ENCODE data around the gene ERVH48-1. TPM values are rescaled to one million over a fixed set of nuclear protein-coding genes. Genes with fewer than 3 reads are reported as not detected.
A peak's percentile ranks its signal among the peaks of the same experiment; 100 is the strongest.
"Not testable (repeated sequence)": the region's sequence is repeated elsewhere in the genome, so short reads cannot be mapped to it uniquely, and the experiment has no call there.

ERVH48-1 gene
- total and polyA plus RNA-seq, 11 donors = 0.08 TPM; not detected in 10

GRCh38 chr21:42878678-42878992 is 46.8 kb downstream of the ERVH48-1 start:
- peak overlapping the region; percentile 15 to 94 (median 85) for H3K27ac ChIP-seq
- no peak for DNase-seq
- WGBS, 4 donors = 0 to 2% (median 1%) methylated on average over 14 to 15 of the region's 15 CpGs
- intact Hi-C loops (cut with DNase I) = no loop called here
- no peak for TF ChIP-seq CTCF (IDR thresholded peaks at IDR 0.05)
- TF ChIP-seq POLR2A (IDR thresholded peaks at IDR 0.05) = no peak
- H3K4me1 ChIP-seq = peaks cover 4 to 21% (median 15%) of the 10 kb centered on the region in 12 donors
- peak in 1 of 4 donors; percentile 6 for ATAC-seq
- peaks cover 0 to 34% (median 26%) of the 10 kb centered on the region in 9 donors for H3K36me3 ChIP-seq
- no peaks in the 10 kb centered on the region for H3K27me3 ChIP-seq
- peak overlapping the region; percentile 71 to 100 (median 88) for H3K4me3 ChIP-seq
- H3K9me3 ChIP-seq = no peaks in the 10 kb centered on the region

- H3K27me3 ChIP-seq; DNase-seq; H3K27ac ChIP-seq; H3K4me3 ChIP-seq; ATAC-seq; H3K9me3 ChIP-seq; intact Hi-C loops (cut with DNase I): not testable (repeated sequence)
- H3K36me3 ChIP-seq = peaks cover 0 to 62% (median 54%) of the 10 kb centered on the region in 9 donors
- peaks cover 4 to 21% (median 15%) of the 10 kb centered on the region in 12 donors for H3K4me1 ChIP-seq
- WGBS, 4 donors = 77 to 89% (median 86%) methylated on average over 10 of the region's 10 CpGs
Measured at GRCh38 chr21:42875811-42876210, 49.6 kb downstream of the ERVH48-1 start.

GRCh38 chr21:42873096-42873495 is 52.3 kb downstream of the ERVH48-1 start:
- ATAC-seq (no peak), DNase-seq (no peak)
- H3K27ac ChIP-seq = no peak overlapping the region
- no peak for TF ChIP-seq CTCF (IDR thresholded peaks at IDR 0.05)
- no peak for TF ChIP-seq POLR2A (IDR thresholded peaks at IDR 0.05)
- no peaks in the 10 kb centered on the region for H3K27me3 ChIP-seq
- intact Hi-C loops (cut with DNase I) = no loop called here
- H3K4me3 ChIP-seq = no peak overlapping the region
- H3K9me3 ChIP-seq = no peaks in the 10 kb centered on the region
- H3K4me1 ChIP-seq = peaks cover 0 to 7% (median 4%) of the 10 kb centered on the region in 12 donors
- 77 to 88% (median 83%) methylated on average over 4 to 7 of the region's 7 CpGs for WGBS, 4 donors
- H3K36me3 ChIP-seq = peaks cover 0 to 86% (median 77%) of the 10 kb centered on the region in 9 donors

- Histone ChIP-seq H3K4me3 (no peak overlapping the region), H3K36me3 (peaks cover 0 to 70% (median 51%) of the 10 kb centered on the region in 9 donors), H3K27ac (no peak overlapping the region), H3K9me3 (no peaks in the 10 kb centered on the region), H3K27me3 (no peaks in the 10 kb centered on the region), H3K4me1 (peaks cover 0 to 19% (median 6%) of the 10 kb centered on the region in 12 donors)
- ATAC-seq (no peak), DNase-seq (no peak)
- intact Hi-C loops (cut with DNase I) = no loop called here
- 95 to 98% (median 95%) methylated on average over 8 to 10 of the region's 10 CpGs for WGBS, 4 donors
- no peak for TF ChIP-seq POLR2A (IDR thresholded peaks at IDR 0.05)
- TF ChIP-seq CTCF (IDR thresholded peaks at IDR 0.05) = no peak
Measured at GRCh38 chr21:42868196-42868595, 57.2 kb downstream of the ERVH48-1 start.

Small RNAs within 50 kb of the gene (microRNA-seq; reads per million reads assigned to microRNA genes)
- 0 reads per million in 4 donors for gene MIR5692B

Other genes with a start within 250 kb of the ERVH48-1 start
- 1 to 10 TPM; 1.7 to 9.1 (median 6.4) TPM for gene WDR4, start 46.1 kb downstream of the ERVH48-1 start, total RNA-seq
- gene WDR4, start 46.1 kb downstream of the ERVH48-1 start, polyA plus RNA-seq = 10 to 100 TPM in 1 of 2 donors, 1 to 10 TPM in 1; 3.5 to 17.9 TPM
- gene NDUFV3, start 32.3 kb downstream of the ERVH48-1 start, total RNA-seq = 10 to 100 TPM; 35.1 to 62.8 (median 50.4) TPM
- gene NDUFV3, start 32.3 kb downstream of the ERVH48-1 start, polyA plus RNA-seq = 10 to 100 TPM; 22.7 to 59.1 TPM
- 10 to 100 TPM in 3 of 9 donors, 1 to 10 TPM in 6; 3.5 to 13.6 (median 8.7) TPM for gene PKNOX1, start 48.9 kb upstream of the ERVH48-1 start, total RNA-seq
- 1 to 10 TPM; 2.4 to 6.5 TPM for gene PKNOX1, start 48.9 kb upstream of the ERVH48-1 start, polyA plus RNA-seq
- gene CBS, start 150.2 kb upstream of the ERVH48-1 start, total RNA-seq = 10 to 100 TPM in 1 of 9 donors, 1 to 10 TPM in 8; 3.5 to 22.1 (median 6.7) TPM
- gene CBS, start 150.2 kb upstream of the ERVH48-1 start, polyA plus RNA-seq = 10 to 100 TPM in 1 of 2 donors, 1 to 10 TPM in 1; 6.0 to 22.2 TPM
- gene U2AF1, start 181.9 kb upstream of the ERVH48-1 start, total RNA-seq = 10 to 100 TPM in 3 of 9 donors, 1 to 10 TPM in 6; 2.8 to 21.5 (median 7.9) TPM
- gene U2AF1, start 181.9 kb upstream of the ERVH48-1 start, polyA plus RNA-seq = 10 to 100 TPM; 29.7 to 62.6 TPM
- not detected for gene CRYAA, start 243.4 kb upstream of the ERVH48-1 start, total RNA-seq
- gene CRYAA, start 243.4 kb upstream of the ERVH48-1 start, polyA plus RNA-seq = not detected